ENCODE measurements around the gene NFATC1.

NFATC1 gene

GRCh38 chr18:79389689-79390088 is 6.0 kb upstream of the NFATC1 start:
- no peak for DNase-seq (ENCODE audit: low read depth)

GRCh38 chr18:79392226-79392625 is 3.5 kb upstream of the NFATC1 start:
- no peak for DNase-seq (ENCODE audit: low read depth)

DNA sequence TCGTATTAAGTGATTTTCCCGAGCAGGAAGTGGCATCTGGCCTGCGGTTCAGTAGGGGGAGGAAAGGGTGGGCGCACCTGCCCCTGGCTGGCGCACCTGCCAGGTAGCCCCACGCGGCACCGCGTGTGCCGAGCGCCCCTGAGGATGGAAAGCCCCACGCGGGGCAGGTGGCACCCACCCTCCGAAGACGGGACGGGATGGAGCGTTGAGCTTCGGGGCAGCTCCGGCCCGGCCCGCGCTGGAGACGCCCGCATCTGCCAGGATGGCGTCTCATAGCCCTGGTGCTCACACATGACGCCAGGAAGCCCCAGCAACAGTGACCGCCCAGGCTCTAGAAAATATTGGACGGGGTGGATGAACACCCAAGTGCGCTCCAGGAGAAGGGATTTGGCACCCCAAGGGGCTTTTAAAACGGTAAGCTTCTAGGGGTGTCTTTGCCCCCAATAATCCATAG is 2.5 kb upstream of the NFATC1 start:
- DNase-seq (ENCODE audit: low read depth), result no peak

DNA sequence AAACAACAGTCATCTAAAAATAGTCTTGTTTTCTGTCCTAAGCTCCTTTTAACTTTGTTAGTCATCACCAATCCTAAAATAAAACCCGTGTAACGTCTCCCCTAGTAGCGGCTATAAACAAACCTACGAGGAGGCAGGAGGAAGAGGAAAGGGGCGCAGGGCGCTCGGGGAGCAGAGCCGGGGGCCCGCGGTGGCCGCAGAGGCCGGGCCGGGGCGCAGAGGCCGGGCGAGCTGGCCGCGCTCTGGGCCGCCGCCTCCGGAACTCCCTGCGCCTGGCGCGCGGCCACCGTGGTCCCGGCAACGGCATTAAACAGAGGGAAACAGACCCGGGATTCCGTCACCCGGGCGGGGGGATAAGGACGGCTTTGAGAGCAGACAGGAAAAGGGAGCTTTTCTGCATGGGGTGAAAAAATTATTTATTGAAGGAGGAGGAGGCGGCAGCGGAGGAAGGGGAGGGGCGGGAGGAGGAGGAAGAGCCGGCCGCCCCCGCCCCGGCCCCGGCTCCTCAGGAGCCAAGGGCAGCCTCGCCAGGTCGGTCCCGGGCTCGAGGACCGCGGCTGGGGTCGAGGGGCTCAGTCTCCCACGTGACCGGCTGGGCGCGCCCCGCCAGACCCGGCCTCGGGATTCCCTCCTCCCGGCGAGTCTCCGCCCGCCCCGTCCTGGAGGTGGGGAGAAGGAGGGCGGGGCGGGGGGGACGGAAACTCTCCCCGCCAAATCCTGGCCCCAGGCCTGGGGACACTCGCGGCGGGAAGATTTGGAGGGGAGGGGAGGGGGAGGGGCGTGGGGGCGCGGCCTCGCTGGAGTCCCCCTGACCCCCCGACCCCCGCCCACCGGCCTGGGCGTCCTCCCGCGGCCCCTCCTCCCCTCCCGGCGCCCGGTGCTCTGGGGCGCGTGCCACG is 1.8 kb upstream of the NFATC1 start:
- no peak for DNase-seq (ENCODE audit: low read depth)

DNA sequence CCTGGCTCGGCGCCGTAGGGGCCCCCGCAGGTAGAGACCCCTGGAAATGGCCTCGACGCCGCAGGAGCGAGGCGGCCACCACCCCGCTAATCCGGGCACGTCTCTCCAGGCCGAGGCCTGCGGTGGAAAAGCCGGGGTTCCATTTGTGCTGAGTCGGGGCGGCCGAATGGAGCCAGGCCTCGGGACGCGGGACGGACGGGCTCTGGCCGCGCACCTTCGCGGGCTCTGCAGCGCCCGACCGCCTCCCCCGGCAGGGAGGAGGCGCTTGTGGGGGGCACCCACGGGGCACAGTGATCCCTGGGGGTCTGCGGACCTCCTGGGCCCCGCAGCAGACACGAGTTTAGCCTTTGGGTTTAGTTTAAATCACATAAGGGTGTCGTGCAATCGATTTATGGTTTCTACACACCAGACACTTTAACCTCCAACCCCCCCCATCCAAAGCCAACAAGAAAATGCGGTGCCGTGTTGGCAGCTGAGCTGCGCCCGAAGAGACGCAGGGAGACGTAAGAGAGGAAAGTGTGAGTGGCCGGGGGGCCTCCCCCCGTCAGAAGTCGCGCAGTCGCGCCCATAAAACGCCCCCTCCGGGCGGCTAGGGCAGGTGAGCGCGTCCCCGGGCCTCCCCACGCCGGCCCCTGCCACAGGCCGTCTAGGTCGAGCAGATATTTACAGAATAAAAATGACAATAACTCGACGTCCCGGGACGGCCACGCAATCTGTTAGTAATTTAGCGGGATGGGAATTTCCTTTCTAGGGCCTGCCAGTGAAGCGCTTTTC is 1.0 kb upstream of the NFATC1 start:
- no peak for DNase-seq (ENCODE audit: low read depth)

DNA sequence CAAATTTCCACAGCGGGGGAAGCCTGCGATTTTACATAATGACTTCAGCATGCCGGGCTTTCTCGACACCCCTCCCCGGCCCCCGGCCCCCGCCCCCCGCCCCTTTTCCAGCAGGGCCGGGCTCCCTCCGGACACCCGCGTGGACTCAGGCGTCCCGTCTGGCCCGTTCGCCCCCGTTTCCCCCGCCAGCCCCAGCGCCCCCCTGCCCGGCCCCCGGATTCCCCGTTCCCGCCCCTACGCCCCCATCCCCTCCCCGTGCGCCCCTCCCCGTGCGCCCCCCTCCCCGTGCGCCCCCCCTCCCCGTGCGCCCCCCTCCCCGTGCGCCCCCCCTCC is 456 bp upstream of the NFATC1 start:
- no peak for DNase-seq (ENCODE audit: low read depth)

GRCh38 chr18:79396431-79397246 is 909 bp downstream of the NFATC1 start:
- no peak for DNase-seq (ENCODE audit: low read depth)

DNA sequence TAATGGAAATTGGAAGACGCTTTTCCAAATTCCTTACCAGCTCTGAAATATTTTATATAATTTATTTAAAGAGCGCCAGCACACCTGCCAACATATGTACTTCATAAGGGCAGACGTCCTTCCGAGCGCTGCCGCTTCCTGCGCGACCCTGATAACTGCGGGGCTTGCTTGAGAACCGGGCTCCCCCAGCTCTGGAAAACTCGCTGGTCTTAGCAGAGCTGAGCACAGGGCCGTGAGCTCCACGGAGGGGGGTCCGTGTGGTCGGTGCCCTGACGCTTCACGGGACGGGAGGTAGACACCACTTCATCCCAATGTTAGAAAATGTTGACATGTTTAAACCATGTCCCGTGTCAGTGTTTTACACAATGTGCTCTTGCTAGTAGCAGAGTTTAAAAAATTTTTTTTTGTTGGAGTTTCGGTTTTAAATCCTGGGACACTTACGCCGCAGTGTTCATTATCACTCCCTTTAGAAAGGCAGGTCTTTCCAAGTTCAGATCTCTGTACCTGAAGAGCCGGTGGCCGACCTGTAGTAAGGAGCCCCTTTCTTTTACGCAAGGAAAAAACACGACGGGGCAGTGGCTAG is 1.6 kb downstream of the NFATC1 start:
- DNase-seq (ENCODE audit: low read depth), result no peak

DNA sequence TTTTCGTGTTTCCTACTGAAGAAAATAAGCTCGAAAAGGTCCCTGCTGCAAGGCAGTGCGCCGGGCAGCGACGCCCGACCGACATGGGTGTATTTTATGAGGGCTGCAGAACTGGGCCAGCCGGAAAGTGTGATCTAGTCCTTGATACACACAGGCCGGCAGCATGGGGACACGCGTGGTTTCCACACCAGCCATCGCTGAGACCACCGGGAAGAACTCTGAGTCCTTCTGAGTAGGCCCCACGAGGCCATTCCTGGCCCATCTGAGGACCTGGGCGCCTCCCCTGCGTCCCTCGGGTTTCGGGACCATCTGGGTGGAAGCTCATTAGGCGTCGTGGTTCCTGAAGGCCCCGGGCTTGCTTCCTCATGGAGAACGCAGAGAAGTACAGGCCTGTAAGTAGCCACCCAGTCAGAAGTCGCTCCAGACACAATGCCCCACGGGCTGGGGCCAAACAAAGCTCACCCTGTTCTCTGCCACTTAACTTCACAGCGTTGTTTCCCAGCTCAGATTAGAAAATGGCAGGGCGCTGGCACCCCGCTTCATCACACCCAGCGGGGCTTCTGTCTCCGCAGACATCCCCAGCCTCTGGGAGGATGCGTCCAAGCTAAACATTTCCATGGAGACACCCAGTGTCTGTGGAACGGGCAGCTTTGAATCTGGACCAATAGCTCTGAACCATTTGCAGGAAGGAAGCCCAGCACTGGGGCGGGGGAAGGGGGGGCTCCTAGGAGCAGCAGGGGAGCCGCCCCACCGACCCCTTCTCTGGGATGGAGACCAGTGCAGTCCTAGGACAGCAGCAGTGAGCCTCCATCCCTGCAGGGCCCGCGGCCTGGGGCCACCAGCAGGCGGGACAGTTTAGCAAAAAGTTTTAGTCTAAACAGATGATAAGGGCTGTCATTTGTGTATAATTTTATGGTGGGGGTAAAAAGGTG is 2.4 kb downstream of the NFATC1 start:
- DNase-seq (ENCODE audit: low read depth), result no peak

GRCh38 chr18:79399275-79400081 is 3.7 kb downstream of the NFATC1 start:
- DNase-seq (ENCODE audit: low read depth), result no peak

- DNase-seq (ENCODE audit: low read depth), result no peak
Measured at GRCh38 chr18:79400091-79400590, 4.4 kb downstream of the NFATC1 start.

DNA sequence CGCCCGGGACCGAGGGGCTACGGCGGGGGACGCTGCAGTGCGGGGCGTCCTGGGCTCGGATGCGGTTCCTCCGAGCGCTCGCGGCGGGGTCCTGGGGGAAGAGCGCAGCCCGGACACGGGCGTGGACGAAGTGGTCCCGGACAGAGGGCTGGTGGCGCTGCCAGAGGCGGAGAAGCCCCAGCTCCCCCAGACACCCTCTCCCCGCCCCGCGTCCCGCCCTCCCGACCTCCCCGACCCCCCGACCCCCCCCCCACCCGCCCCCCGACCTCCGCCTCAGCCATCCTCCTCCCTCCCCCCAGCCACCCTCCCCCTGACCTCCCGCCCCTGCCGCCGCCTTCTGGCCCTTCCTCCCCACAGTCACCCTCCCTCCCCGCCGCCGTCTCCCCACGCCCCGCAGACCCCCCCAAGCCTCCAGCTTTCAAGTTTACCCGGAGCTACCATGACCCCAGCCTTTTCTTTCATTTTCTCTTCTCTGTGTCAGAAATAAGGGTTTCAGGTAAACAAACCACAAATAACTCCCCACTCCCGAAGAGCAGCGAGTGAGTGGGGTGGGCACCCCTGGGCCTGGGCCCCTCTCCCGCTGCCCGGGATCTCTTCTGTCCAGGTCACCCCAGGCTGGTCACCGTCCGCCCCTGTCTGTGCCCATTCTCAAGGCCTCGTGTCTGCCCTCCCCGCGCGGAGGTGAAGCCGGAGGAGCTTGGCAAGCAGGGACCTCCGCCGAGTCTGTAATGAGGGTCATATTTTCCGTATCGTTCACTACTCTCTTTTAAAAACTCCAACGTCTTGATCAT is 5.1 kb downstream of the NFATC1 start:
- no peak for DNase-seq (ENCODE audit: low read depth)

DNA sequence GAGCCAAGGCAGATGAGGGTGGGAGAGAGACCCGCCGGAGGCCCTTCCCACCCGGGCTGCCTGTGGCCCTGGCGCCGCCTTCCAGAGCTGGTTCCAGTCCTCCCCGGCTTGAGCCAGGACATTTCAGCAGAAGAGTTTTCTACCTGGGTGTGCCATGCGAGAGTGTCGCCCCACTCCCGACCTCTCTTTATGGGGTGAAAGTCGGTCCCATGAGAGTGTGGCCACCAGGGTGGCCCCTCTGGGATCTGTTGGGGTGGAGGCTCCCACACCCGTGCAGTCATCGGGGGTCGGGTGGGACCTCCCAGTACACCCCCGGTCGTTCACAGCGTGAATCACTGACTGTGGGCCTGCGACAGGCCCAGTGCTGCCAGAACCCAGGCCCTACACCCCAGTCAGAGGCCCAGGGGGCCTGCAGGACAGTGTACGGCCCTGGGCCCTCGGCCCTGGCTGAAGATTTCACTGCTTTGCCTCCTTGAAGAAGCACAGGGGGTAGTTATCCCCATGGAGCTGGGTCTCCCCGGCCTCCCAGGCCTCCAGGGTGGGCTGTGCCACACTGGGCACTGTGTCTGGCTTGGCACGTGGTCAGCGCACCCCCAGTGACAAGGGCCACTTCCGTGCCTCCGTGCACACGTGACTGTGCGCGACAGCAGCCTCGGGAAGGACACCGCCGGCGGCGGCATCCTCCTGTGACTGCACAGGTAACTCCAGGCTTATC is 5.9 kb downstream of the NFATC1 start:
- DNase-seq (ENCODE audit: low read depth), result no peak

DNA sequence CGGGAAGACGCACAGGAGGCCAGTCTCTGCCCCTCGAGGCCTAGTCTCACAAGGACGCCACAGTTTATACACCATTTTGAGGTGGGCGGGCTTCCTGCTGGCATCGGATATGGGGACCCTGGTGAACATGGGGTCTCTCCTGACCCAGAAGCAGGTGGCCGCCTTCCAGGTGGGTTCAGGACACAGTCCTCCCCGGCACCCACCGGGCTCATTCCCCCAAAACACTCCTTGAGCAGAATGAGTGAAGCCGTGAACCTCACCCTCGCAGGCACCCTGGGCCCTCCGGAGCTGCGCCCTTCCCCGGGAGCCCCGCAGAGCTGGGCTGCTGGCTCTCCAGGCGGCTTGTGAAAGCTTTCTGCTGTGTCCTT is 6.5 kb downstream of the NFATC1 start:
- DNase-seq (ENCODE audit: low read depth), result no peak

GRCh38 chr18:79402977-79403722 is 7.4 kb downstream of the NFATC1 start:
- DNase-seq (ENCODE audit: low read depth), result no peak

DNA sequence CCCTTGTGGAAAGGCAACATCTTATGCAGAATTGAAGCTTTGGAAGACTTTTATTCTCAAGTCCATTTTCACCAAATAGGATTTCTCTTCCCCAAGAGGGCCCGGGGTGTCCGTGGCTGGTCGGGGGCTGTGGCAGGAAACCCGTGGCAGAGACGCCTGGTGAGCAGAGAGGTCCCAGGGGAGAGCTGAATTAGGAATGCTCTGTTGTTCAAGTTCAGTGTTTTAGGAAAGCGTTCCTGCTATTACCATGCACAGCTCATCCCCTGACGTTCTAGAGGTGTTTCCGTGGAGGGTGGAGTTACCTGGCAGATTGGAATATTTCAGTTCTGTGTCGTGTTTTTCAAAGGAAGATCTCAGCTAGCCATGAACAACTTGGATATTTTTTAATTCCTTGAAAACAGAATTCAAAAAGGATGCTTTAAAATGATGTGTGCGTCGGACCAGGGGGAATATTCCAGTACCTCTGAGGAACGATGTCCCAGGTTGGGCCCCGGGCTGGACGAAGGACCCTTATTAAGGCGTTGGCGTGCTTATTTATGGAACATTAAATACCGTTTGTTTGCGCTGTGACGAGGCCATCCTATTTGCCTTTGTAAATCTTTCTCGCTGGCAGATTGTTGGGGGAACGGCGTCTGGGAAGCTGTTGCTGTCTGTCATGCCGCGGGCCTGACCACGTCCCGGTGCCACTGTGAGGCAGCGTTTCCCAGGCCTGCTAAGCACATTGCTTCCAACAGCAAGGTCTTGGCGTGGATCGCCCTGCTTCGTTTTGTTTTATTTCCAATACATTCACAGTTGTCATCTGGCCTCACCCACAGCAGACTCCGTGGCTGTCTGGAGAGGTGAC is 8.2 kb downstream of the NFATC1 start:
- no peak for DNase-seq (ENCODE audit: low read depth)

DNA sequence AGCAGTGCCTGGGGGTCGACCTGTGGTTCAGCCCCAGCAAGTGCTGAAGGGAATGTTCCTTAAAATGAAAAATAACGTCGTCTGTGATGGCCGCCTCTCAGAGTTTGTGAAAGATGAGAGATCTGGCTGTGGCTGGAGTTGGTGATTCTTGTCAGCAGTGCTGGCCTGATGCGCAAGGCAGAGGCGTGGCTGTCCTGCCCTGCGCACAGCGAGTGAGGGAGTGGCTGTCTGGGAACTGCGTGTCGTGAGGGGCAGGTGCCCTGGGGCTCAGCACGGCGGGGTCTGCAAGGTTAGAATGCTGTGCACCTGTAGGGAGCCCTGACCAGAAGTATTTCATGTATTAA is 8.8 kb downstream of the NFATC1 start:
- no peak for DNase-seq (ENCODE audit: low read depth)
